OCI-LY3 (cell line): Measurements from ENCODE around the gene KIF3C.

Experiments used
- EZH2phosphoT487 ChIP-seq: fragments of 200-600 bp; shearing (Covaris generic); IDR thresholded peaks from 2 replicates; pipeline ENCODE4 v1.6.1; 2018; ENCODE audit warnings: antibody characterized with exemption, mixed run types, low read depth
- TF ChIP-seq, protein P1 (sequence below): fragments of 200-600, 300-600 bp; sonication (generic); IDR thresholded peaks from 2 replicates; pipeline ENCODE4 v1.5.1; 2014; ENCODE audit warnings: antibody characterized with exemption, low read length, low read depth

DNA sequence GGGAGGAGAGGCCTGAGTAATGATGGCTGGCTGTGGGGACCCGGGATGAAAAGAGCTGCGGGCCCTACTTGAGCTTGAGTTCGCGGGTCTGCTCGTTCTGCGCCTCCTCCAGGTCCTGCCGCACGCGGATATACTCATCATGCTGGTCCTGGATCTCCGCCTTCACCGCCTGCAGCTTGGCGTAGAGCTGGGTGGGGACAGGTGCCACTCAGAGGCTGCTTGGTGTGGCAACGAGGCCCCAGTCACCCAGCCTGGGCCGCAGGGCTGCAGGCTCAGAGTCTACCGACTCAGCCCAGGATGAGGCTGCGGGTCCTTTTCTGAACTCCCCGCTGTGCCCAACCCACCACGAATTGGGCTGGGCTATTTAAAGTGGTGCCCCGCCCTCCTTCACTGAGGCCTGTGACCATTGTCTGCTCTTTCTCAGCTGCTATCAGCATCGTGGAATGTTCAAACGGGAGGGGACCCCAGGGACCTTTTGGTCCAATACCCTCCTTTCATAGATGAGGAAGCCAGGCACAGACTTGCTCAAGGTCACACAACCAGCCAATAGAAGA is 28.0 kb downstream of the KIF3C start:
- TF ChIP-seq, protein P1, sequence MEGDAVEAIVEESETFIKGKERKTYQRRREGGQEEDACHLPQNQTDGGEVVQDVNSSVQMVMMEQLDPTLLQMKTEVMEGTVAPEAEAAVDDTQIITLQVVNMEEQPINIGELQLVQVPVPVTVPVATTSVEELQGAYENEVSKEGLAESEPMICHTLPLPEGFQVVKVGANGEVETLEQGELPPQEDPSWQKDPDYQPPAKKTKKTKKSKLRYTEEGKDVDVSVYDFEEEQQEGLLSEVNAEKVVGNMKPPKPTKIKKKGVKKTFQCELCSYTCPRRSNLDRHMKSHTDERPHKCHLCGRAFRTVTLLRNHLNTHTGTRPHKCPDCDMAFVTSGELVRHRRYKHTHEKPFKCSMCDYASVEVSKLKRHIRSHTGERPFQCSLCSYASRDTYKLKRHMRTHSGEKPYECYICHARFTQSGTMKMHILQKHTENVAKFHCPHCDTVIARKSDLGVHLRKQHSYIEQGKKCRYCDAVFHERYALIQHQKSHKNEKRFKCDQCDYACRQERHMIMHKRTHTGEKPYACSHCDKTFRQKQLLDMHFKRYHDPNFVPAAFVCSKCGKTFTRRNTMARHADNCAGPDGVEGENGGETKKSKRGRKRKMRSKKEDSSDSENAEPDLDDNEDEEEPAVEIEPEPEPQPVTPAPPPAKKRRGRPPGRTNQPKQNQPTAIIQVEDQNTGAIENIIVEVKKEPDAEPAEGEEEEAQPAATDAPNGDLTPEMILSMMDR, result no peak
- no peak for TF ChIP-seq EZH2phosphoT487
